GM23248 (cell line): ENCODE measurements around the gene CEACAM4.

Source experiments
- EZH2 ChIP-seq: fragments of 200-600 bp; sonication (generic); IDR thresholded peaks from 2 replicates; pipeline ENCODE4 v1.6.1; 2018; ENCODE audit warnings: antibody characterized with exemption, mild to moderate bottlenecking; ENCODE audit not compliant: insufficient read depth, poor library complexity, severe bottlenecking
- EZH2phosphoT487 ChIP-seq: fragments of 200-600 bp; sonication (generic); IDR thresholded peaks from 2 replicates; pipeline ENCODE4 v1.6.1; 2018; ENCODE audit warnings: antibody characterized with exemption, moderate library complexity, mild to moderate bottlenecking, low read depth; ENCODE audit not compliant: insufficient read depth

DNA sequence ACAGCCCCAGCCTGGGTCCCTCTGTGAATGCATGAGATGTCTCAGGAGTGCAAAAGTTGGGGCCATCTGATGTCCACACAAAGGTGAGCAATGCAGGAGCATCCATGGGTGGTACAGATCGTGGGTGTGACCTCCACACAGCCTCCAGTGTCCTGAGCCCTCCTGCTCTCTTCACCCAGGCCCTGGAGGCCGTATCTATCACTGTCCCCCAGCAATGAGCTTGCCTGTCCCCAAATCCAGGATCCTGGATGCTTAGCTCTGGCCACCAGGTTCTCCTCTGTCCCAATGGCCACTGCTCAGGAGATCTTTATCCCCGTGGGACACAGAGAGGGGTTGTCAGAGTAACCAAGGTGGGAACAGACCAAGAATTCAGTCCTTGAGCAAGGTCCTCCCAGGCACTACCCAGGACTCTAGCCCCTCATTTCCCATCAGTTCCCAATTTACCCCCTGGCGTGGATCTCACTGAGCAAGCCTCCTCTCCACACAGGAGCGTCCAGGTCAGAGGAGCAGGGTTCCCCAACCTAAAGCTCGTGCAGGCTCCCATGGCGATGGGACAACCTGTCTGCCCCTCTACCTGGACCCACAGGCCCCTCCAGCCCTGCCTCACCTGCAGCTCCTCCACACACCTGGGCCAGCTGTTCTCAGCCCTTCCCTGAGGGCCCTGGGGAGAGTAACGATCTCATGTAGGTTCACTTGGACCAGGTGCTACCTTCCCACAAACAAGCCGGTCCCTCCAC, 39.6 kb downstream of the CEACAM4 start:
- TF ChIP-seq EZH2 (no peak), EZH2phosphoT487 (no peak)
